Activated naive CD4-positive, alpha-beta T cell treated with Interleukin-2 at 50 U/mL for 16 hours (primary cell): Measurements from ENCODE around the gene NFASC.
A peak's percentile ranks its signal among the peaks of the same experiment; 100 is the strongest.

Experiments used
- DNase-seq: peaks from one replicate; pipeline ENCODE4 v3.0.0-alpha.2; 2020

The NFASC gene

GRCh38 chr1:204989266-204990058 is 118.8 kb downstream of the NFASC start:
- DNase-seq = peak; percentile 39

- DNase-seq = no peak
These were observed 119.5 kb downstream of the NFASC start for GRCh38 chr1:204990059-204990664.

GRCh38 chr1:204990721-204991341 is 120.2 kb downstream of the NFASC start:
- no peak for DNase-seq

- no peak for DNase-seq
These were observed 120.7 kb downstream of the NFASC start for GRCh38 chr1:204991342-204991844.

GRCh38 chr1:204992201-204992997 is 121.7 kb downstream of the NFASC start:
- DNase-seq = no peak

GRCh38 chr1:204992998-204993314 is 122.3 kb downstream of the NFASC start:
- no peak for DNase-seq

DNA sequence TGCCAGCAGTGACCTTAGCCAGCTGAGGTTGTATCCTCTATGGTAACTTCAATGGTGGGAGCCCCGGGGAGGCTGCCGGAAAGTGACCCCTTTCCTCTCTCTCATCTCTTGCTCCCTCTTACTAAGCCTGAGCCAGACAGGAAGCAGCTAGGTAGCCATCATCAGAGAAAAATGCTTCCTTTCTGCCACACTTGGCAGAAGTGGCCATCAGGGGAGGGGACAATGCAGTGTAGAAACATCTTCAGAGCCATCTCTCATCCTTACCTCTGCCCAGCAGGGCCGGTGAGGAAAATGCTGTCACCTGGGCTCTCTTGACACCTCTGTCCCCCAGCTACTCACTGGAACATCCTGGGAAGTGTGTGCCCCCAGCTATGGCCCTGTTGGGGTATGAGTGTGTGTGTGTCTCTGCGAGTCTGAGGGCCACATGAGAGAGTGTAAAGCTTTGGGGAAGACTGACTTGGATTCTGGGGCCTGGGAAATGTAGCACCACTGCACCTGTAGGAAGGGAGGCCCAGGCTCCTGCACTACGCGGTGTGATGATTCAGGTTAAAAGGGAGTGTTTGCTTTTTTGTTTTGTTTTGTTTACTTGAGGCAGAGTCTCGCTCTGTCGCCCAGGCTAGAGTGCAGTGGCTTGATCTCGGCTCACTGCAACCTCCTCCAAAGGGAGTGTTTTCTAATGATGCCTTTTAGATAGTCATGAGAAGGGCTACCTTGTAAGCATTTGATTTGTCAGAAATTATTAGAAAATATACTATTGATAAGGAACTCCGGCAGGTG is 123.6 kb downstream of the NFASC start:
- DNase-seq = no peak

DNA sequence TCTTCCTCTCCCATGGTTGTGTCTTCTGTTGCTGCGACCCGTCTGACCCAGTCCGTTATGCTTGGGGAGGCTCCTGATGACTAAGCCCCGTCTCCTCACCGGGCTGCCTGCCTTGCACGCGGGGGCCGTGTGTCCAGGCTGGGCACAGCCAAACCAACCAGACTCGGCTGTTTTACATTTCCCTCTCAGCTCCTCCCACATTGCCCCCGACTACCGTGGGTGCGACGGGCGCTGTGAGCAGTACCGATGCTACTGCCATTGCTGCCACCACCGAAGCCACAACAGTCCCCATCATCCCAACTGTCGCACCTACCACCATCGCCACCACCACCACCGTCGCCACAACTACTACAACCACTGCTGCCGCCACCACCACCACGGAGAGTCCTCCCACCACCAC is 126.3 kb downstream of the NFASC start:
- no peak for DNase-seq

GRCh38 chr1:204997591-204998355 is 127.1 kb downstream of the NFASC start:
- DNase-seq = no peak

DNA sequence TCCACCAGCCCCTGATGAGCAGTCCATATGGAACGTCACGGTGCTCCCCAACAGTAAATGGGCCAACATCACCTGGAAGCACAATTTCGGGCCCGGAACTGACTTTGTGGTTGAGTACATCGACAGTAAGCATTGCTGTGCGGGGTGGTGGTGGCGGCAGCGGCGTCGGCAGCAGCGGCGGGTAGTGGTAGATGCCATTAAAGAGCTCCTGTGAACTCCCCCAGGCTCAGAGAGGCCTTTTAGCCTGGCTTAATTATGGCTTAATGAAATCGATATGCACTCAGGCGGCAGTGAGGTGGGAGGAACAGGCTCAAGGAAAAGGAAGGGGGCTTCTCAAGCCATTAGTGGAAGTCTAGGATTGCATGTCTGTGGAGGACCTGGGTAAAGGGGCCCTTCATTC is 130.5 kb downstream of the NFASC start:
- DNase-seq = no peak

DNA sequence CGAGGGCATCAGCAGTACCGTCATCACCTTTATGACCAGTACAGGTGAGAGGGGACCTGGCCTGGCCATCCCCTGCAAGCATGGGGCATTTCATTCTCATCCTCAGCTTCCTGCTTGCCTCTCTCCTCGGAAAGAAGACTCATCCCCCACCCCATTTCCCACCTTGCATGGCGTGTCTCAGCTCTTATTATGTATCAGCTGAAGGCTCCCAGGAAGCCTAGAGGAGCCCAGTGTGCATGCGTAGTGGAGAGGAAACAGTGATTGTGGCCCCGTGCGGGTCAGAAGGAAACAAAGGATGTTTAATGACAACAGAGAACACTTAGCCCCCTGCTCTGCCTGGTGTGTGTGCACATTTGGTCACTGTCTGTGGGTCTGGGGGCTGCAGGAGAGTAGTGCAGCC is 132.0 kb downstream of the NFASC start:
- no peak for DNase-seq

GRCh38 chr1:205003358-205004131 is 132.9 kb downstream of the NFASC start:
- no peak for DNase-seq

GRCh38 chr1:205004351-205004750 is 133.7 kb downstream of the NFASC start:
- no peak for DNase-seq

DNA sequence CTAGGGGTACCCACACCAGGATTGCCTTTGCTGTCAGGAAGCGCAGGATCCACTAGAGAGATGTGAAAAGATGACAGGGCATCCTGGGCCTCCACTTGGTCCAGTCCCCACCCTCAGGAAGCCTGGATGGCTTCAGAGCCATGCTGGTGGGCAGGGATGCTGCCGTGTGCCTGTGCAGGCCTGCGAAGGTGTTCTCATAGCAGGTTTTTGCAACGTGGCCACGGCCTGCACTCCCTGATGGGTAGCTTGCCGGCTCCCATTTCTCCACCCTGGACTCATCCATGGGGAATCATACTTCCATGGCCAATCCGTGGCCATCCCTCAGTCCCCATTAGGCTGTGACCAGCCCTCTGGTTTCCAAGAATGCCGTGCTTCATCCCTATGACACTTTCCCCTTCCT is 138.2 kb downstream of the NFASC start:
- no peak for DNase-seq

- no peak for DNase-seq
These were observed 139.0 kb downstream of the NFASC start for GRCh38 chr1:205009670-205010069.

DNA sequence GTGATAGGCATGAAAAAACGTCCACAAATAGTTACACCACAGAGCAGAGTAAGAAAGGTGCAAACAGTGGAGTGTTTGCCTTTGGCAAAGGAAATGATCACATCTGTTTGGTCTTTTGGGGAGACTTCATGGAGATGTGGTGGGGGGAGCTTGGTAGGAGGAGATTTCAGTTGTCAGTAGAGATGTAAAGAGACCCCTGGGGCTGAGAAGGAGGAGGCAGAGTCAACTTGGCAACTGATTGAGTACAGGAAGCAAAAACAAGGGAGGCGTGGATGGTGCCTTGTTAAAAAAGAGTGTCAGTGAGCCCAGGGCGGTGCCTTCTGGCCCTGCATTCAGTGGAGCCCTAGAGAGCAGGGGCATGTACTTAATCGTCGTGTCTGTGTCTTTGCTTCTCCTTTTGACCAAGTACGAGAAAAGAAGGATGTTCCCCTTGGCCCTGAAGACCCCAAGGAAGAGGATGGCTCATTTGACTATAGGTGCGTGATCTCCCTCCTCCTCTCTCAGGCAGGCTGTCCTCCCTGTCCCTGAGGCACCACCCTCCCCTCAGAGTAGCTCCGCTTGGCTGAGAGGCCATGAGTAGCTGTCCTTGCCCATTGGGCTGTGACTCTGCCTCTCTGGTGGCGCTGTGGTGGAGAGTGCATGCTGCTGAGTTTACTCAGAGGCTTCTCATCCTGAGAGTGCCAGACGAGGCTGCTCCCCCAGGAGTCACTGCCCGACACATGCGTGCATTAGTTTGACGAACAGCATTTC is 141.9 kb downstream of the NFASC start:
- DNase-seq = no peak

GRCh38 chr1:205013683-205014367 is 143.2 kb downstream of the NFASC start:
- DNase-seq = no peak

DNA sequence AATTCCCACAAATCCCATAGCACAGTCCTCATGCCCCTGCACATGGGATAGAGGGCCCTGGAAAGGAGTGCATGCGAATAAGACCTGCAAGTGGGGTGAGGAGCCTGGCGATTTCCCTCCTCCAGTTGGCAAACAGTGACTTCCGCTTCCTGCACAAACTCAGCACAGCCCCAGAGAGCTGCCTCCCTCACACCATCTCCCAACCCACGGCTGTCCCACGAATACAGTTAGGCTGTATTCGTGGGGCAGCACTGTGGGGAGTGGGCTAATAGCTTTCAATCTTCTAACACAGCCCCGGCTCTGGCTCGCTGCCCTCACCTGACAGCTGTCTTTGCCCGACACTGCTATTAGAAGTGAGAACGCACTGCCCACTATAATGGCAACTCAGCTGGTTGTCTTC is 144.1 kb downstream of the NFASC start:
- DNase-seq = no peak

DNA sequence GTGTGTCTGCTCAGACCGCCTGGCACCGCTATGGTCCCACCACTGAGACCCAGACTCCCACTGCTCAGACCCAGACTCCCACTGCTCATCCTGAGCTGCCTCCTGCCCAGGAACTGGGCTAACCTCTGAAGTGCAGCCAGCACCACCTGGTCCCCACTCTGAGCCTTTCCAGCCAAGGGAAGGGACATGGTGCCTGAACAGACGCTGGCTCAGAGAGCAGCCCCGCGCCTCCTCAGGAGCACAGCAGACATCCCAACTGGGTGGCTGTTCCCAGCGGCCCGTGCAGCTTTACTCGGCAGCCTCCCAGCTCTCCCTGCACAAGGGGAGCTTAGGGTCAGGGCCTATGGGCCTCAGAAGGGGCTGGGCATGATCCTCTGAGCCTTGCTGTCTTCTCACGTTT is 144.6 kb downstream of the NFASC start:
- DNase-seq = no peak

DNA sequence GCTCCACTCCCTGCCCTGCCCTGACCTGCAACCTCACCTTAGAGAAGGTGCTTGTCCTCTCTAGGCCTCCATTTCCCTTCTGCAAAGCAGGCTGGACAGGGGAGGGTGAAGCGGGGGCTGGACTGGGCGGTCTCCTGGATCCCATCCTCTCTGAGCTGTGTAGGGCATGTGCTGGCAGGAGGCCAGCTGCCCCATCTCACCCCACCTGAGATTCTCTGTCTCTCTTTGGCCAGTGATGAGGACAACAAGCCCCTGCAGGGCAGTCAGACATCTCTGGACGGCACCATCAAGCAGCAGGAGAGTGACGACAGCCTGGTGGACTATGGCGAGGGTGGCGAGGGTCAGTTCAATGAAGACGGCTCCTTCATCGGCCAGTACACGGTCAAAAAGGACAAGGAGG is 145.4 kb downstream of the NFASC start:
- no peak for DNase-seq
